ENCODE data around the gene CMTM5.

The CMTM5 gene

GRCh38 chr14:23402296-23403138, 25.7 kb downstream of the CMTM5 start:
- Histone ChIP-seq H3K4me1 (ENCODE audit: control insufficient read depth, insufficient read depth, low read length) (0 out of 2 replicates have a peak, but pooled peaks cover 5% of the 10 kb centered on the region), H3K27ac (ENCODE audit: low read depth, low read length) (no peak overlapping the region), H3K27me3 (ENCODE audit: control insufficient read depth, insufficient read depth, low read length) (peaks cover 40% of the 10 kb centered on the region), H3K9ac (ENCODE audit: low read length) (no peak overlapping the region), H3K4me3 (ENCODE audit: low read depth, low read length) (no peak overlapping the region), H3K36me3 (ENCODE audit: control insufficient read depth, insufficient read depth, low read length) (no peaks in the 10 kb centered on the region), H3K9me3 (ENCODE audit: control insufficient read depth, insufficient read depth, low read depth, low read length) (no peaks in the 10 kb centered on the region)

- Histone ChIP-seq H3K27ac (ENCODE audit: low read depth, low read length) (no peak overlapping the region), H3K36me3 (ENCODE audit: control insufficient read depth, insufficient read depth, low read length) (no peaks in the 10 kb centered on the region), H3K4me3 (ENCODE audit: low read depth, low read length) (no peak overlapping the region), H3K27me3 (ENCODE audit: control insufficient read depth, insufficient read depth, low read length) (peaks cover 44% of the 10 kb centered on the region), H3K9ac (ENCODE audit: low read length) (no peak overlapping the region), H3K9me3 (ENCODE audit: control insufficient read depth, insufficient read depth, low read depth, low read length) (no peaks in the 10 kb centered on the region), H3K4me1 (ENCODE audit: control insufficient read depth, insufficient read depth, low read length) (0 out of 2 replicates have a peak, but pooled peaks cover 5% of the 10 kb centered on the region)
Observed at GRCh38 chr14:23403139-23403438, 26.2 kb downstream of the CMTM5 start.

GRCh38 chr14:23403908-23404307, 27.1 kb downstream of the CMTM5 start:
- Histone ChIP-seq H3K27me3 (ENCODE audit: control insufficient read depth, insufficient read depth, low read length) (peaks cover 44% of the 10 kb centered on the region), H3K9ac (ENCODE audit: low read length) (no peak overlapping the region), H3K4me1 (ENCODE audit: control insufficient read depth, insufficient read depth, low read length) (0 out of 2 replicates have a peak, but pooled peaks cover 5% of the 10 kb centered on the region), H3K27ac (ENCODE audit: low read depth, low read length) (no peak overlapping the region), H3K9me3 (ENCODE audit: control insufficient read depth, insufficient read depth, low read depth, low read length) (no peaks in the 10 kb centered on the region), H3K4me3 (ENCODE audit: low read depth, low read length) (no peak overlapping the region), H3K36me3 (ENCODE audit: control insufficient read depth, insufficient read depth, low read length) (no peaks in the 10 kb centered on the region)

GRCh38 chr14:23404331-23404900, 27.6 kb downstream of the CMTM5 start:
- Histone ChIP-seq H3K27ac (ENCODE audit: low read depth, low read length) (no peak overlapping the region), H3K9ac (ENCODE audit: low read length) (no peak overlapping the region), H3K27me3 (ENCODE audit: control insufficient read depth, insufficient read depth, low read length) (peaks cover 44% of the 10 kb centered on the region), H3K4me1 (ENCODE audit: control insufficient read depth, insufficient read depth, low read length) (0 out of 2 replicates have a peak, but pooled peaks cover 5% of the 10 kb centered on the region), H3K36me3 (ENCODE audit: control insufficient read depth, insufficient read depth, low read length) (no peaks in the 10 kb centered on the region), H3K9me3 (ENCODE audit: control insufficient read depth, insufficient read depth, low read depth, low read length) (no peaks in the 10 kb centered on the region), H3K4me3 (ENCODE audit: low read depth, low read length) (no peak overlapping the region)

- H3K27me3 ChIP-seq (ENCODE audit: control insufficient read depth, insufficient read depth, low read length), result peaks cover 46% of the 10 kb centered on the region
- H3K9ac ChIP-seq (ENCODE audit: low read length), result no peak overlapping the region
- no peak overlapping the region for H3K4me3 ChIP-seq (ENCODE audit: low read depth, low read length)
- H3K27ac ChIP-seq (ENCODE audit: low read depth, low read length), result no peak overlapping the region
- no peaks in the 10 kb centered on the region for H3K36me3 ChIP-seq (ENCODE audit: control insufficient read depth, insufficient read depth, low read length)
- 0 out of 2 replicates have a peak, but pooled peaks cover 5% of the 10 kb centered on the region for H3K4me1 ChIP-seq (ENCODE audit: control insufficient read depth, insufficient read depth, low read length)
- no peaks in the 10 kb centered on the region for H3K9me3 ChIP-seq (ENCODE audit: control insufficient read depth, insufficient read depth, low read depth, low read length)
Observed at GRCh38 chr14:23405096-23405495, 28.2 kb downstream of the CMTM5 start.

- Histone ChIP-seq H3K9ac (ENCODE audit: low read length) (no peak overlapping the region), H3K4me3 (ENCODE audit: low read depth, low read length) (no peak overlapping the region), H3K27ac (ENCODE audit: low read depth, low read length) (no peak overlapping the region), H3K27me3 (ENCODE audit: control insufficient read depth, insufficient read depth, low read length) (peaks cover 48% of the 10 kb centered on the region), H3K36me3 (ENCODE audit: control insufficient read depth, insufficient read depth, low read length) (no peaks in the 10 kb centered on the region), H3K9me3 (ENCODE audit: control insufficient read depth, insufficient read depth, low read depth, low read length) (no peaks in the 10 kb centered on the region), H3K4me1 (ENCODE audit: control insufficient read depth, insufficient read depth, low read length) (0 out of 2 replicates have a peak, but pooled peaks cover 5% of the 10 kb centered on the region)
Observed at GRCh38 chr14:23405516-23406025, 28.7 kb downstream of the CMTM5 start.

- no peak overlapping the region for H3K4me3 ChIP-seq (ENCODE audit: low read depth, low read length)
- H3K9ac ChIP-seq (ENCODE audit: low read length), result no peak overlapping the region
- H3K27me3 ChIP-seq (ENCODE audit: control insufficient read depth, insufficient read depth, low read length), result peaks cover 48% of the 10 kb centered on the region
- no peaks in the 10 kb centered on the region for H3K36me3 ChIP-seq (ENCODE audit: control insufficient read depth, insufficient read depth, low read length)
- no peak overlapping the region for H3K27ac ChIP-seq (ENCODE audit: low read depth, low read length)
- 0 out of 2 replicates have a peak, but pooled peaks cover 5% of the 10 kb centered on the region for H3K4me1 ChIP-seq (ENCODE audit: control insufficient read depth, insufficient read depth, low read length)
- H3K9me3 ChIP-seq (ENCODE audit: control insufficient read depth, insufficient read depth, low read depth, low read length), result no peaks in the 10 kb centered on the region
Observed at GRCh38 chr14:23406244-23406643, 29.4 kb downstream of the CMTM5 start.

GRCh38 chr14:23406725-23407355, 30.0 kb downstream of the CMTM5 start:
- H3K4me3 ChIP-seq (ENCODE audit: low read depth, low read length), result no peak overlapping the region
- no peak overlapping the region for H3K9ac ChIP-seq (ENCODE audit: low read length)
- no peaks in the 10 kb centered on the region for H3K9me3 ChIP-seq (ENCODE audit: control insufficient read depth, insufficient read depth, low read depth, low read length)
- no peak overlapping the region for H3K27ac ChIP-seq (ENCODE audit: low read depth, low read length)
- no peaks in the 10 kb centered on the region for H3K36me3 ChIP-seq (ENCODE audit: control insufficient read depth, insufficient read depth, low read length)
- H3K4me1 ChIP-seq (ENCODE audit: control insufficient read depth, insufficient read depth, low read length), result 0 out of 2 replicates have a peak, but pooled peaks cover 5% of the 10 kb centered on the region
- H3K27me3 ChIP-seq (ENCODE audit: control insufficient read depth, insufficient read depth, low read length), result peaks cover 46% of the 10 kb centered on the region

GRCh38 chr14:23407516-23408306, 30.9 kb downstream of the CMTM5 start, which contains the start of gene MYH6:
Gene MYH6, minus strand, starts transcription at chr14:23408273. Its CDS starts 1,050 bp downstream, at chr14:23407223.
- no peak within 1 kb of the TSS for H3K27ac ChIP-seq (ENCODE audit: low read depth, low read length)
- peaks cover 42% of the 10 kb centered on the region for H3K27me3 ChIP-seq (ENCODE audit: control insufficient read depth, insufficient read depth, low read length)
- H3K36me3 ChIP-seq (ENCODE audit: control insufficient read depth, insufficient read depth, low read length), result no peaks in the 10 kb centered on the region
- H3K4me1 ChIP-seq (ENCODE audit: control insufficient read depth, insufficient read depth, low read length), result no peaks in the 10 kb centered on the region
- H3K9ac ChIP-seq (ENCODE audit: low read length), result no peak within 1 kb of the TSS
- H3K9me3 ChIP-seq (ENCODE audit: control insufficient read depth, insufficient read depth, low read depth, low read length), result no peaks in the 10 kb centered on the region
- H3K4me3 ChIP-seq (ENCODE audit: low read depth, low read length), result no peak within 1 kb of the TSS

- H3K9ac ChIP-seq (ENCODE audit: low read length), result no peak overlapping the region
- no peak overlapping the region for H3K4me3 ChIP-seq (ENCODE audit: low read depth, low read length)
- H3K36me3 ChIP-seq (ENCODE audit: control insufficient read depth, insufficient read depth, low read length), result no peaks in the 10 kb centered on the region
- no peaks in the 10 kb centered on the region for H3K9me3 ChIP-seq (ENCODE audit: control insufficient read depth, insufficient read depth, low read depth, low read length)
- no peak overlapping the region for H3K27ac ChIP-seq (ENCODE audit: low read depth, low read length)
- no peaks in the 10 kb centered on the region for H3K4me1 ChIP-seq (ENCODE audit: control insufficient read depth, insufficient read depth, low read length)
- H3K27me3 ChIP-seq (ENCODE audit: control insufficient read depth, insufficient read depth, low read length), result peaks cover 36% of the 10 kb centered on the region
Observed at GRCh38 chr14:23408307-23408630, 31.4 kb downstream of the CMTM5 start.
